HFFc6 (cell line): ENCODE measurements around the gene ZNF862. TPM values are rescaled to one million over a fixed set of nuclear protein-coding genes. Genes with fewer than 3 reads are reported as not detected.

Source experiments
- DNase-seq: peaks from one replicate; pipeline ENCODE4 v3.0.0-alpha.2; 2018
- H3K27ac Mint-ChIP-seq: 2 replicates; pipeline ENCODE4 v1.8.0; 2020; ENCODE audit warnings: mild to moderate bottlenecking, mixed read lengths
- H3K27me3 Mint-ChIP-seq: 2 replicates; pipeline ENCODE4 v1.8.0; 2021; ENCODE audit warnings: mild to moderate bottlenecking, moderate library complexity, mixed read lengths; ENCODE audit not compliant: insufficient read depth
- H3K36me3 Mint-ChIP-seq: 2 replicates; pipeline ENCODE4 v1.8.0; 2021; ENCODE audit warnings: low read depth, mixed read lengths
- H3K4me1 Mint-ChIP-seq: 2 replicates; pipeline ENCODE4 v1.8.0; 2020; ENCODE audit warnings: low read depth, mixed read lengths
- H3K4me3 Mint-ChIP-seq: 2 replicates; pipeline ENCODE4 v1.8.0; 2020; ENCODE audit warnings: mild to moderate bottlenecking, moderate library complexity, mixed read lengths
- H3K9me3 Mint-ChIP-seq: 2 replicates; pipeline ENCODE4 v1.8.0; 2020; ENCODE audit warnings: mild to moderate bottlenecking, mixed read lengths
- total RNA-seq, 6 experiments: library from RNA; stranded (reverse); fragmentation: NEBNext Ultra II Directional; extraction: Animal tissue kit (Norgen Biotek cat#: 25700); gene quantifications; 2 replicates in 1 of 6; 3 replicates in 5 of 6; pipeline ENCODE4 v1.2.3, GENCODE V29; 2021
- TF ChIP-seq, protein P1 (sequence below): fragments of 200-600 bp; sonication (generic); IDR thresholded peaks from 2 replicates; pipeline ENCODE4 v1.5.0; 2021; ENCODE audit warnings: antibody characterized with exemption, mild to moderate bottlenecking

ZNF862 gene
- total RNA-seq, 6 experiments from 2014 or later, result 5.2 to 8.2 (median 6.9) TPM

DNA sequence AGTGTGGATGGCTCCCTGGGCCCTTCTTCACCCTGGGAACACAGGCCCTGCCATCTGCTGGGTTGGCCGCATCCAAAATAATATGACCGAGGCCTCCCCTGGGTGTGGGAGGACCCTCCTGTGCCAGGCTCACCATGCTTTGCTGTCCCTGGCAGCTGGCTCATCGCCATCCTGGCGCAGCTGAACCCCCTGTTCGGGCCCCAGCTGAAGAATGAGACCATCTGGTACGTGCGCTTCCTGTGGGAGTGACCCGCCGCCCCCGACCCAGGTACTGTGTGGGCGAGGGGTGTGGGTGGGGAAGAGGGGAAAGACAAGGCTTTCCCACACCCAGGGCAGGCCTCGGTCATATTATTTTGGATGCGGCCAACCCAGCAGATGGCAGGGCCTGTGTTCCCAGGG lies 40.3 kb downstream of the ZNF862 start:
- no peak overlapping the region for H3K27ac Mint-ChIP-seq

DNA sequence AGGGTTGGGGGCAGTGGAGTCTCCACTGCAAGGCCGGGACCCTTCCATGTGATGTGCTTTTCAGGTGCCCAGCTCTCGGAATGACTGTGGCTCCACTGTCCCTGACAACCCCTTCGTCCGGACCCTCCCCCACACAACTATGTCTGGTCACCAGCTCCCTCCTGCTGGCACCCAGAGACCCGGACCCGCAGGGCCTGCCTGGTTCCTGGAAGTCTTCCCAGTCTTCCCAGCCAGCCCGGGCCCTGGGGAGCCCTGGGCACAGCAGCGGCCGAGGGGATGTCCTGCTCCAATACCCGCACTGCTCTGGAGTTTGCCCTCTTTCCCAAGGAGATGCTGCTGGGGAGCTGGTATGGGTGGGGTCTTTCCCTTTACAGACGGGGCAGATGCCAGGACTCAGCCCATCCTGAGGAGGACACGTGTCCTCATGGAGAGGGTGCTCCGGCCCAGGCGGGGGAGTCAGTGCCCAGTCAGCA lies 41.1 kb downstream of the ZNF862 start:
- no peak overlapping the region for H3K27ac Mint-ChIP-seq
- no peaks in the 10 kb centered on the region for H3K36me3 Mint-ChIP-seq
- H3K4me3 Mint-ChIP-seq, result no peak overlapping the region
- no peak for DNase-seq
- no peaks in the 10 kb centered on the region; the same call in 1 of the 2 replicates for H3K27me3 Mint-ChIP-seq
- TF ChIP-seq, protein P1, sequence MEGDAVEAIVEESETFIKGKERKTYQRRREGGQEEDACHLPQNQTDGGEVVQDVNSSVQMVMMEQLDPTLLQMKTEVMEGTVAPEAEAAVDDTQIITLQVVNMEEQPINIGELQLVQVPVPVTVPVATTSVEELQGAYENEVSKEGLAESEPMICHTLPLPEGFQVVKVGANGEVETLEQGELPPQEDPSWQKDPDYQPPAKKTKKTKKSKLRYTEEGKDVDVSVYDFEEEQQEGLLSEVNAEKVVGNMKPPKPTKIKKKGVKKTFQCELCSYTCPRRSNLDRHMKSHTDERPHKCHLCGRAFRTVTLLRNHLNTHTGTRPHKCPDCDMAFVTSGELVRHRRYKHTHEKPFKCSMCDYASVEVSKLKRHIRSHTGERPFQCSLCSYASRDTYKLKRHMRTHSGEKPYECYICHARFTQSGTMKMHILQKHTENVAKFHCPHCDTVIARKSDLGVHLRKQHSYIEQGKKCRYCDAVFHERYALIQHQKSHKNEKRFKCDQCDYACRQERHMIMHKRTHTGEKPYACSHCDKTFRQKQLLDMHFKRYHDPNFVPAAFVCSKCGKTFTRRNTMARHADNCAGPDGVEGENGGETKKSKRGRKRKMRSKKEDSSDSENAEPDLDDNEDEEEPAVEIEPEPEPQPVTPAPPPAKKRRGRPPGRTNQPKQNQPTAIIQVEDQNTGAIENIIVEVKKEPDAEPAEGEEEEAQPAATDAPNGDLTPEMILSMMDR, result no peak
- H3K4me1 Mint-ChIP-seq, result peaks cover 12% of the 10 kb centered on the region
- H3K9me3 Mint-ChIP-seq, result no peaks in the 10 kb centered on the region

More for the DNA sequence above, 40.3 kb downstream of the ZNF862 start:
- Mint-ChIP-seq H3K4me1 (peaks cover 12% of the 10 kb centered on the region), H3K27me3 (no peaks in the 10 kb centered on the region; the same call in 1 of the 2 replicates), H3K4me3 (no peak overlapping the region), H3K9me3 (no peaks in the 10 kb centered on the region), H3K36me3 (no peaks in the 10 kb centered on the region)
- TF ChIP-seq, protein P1, result no peak
- DNase-seq, result no peak

DNA sequence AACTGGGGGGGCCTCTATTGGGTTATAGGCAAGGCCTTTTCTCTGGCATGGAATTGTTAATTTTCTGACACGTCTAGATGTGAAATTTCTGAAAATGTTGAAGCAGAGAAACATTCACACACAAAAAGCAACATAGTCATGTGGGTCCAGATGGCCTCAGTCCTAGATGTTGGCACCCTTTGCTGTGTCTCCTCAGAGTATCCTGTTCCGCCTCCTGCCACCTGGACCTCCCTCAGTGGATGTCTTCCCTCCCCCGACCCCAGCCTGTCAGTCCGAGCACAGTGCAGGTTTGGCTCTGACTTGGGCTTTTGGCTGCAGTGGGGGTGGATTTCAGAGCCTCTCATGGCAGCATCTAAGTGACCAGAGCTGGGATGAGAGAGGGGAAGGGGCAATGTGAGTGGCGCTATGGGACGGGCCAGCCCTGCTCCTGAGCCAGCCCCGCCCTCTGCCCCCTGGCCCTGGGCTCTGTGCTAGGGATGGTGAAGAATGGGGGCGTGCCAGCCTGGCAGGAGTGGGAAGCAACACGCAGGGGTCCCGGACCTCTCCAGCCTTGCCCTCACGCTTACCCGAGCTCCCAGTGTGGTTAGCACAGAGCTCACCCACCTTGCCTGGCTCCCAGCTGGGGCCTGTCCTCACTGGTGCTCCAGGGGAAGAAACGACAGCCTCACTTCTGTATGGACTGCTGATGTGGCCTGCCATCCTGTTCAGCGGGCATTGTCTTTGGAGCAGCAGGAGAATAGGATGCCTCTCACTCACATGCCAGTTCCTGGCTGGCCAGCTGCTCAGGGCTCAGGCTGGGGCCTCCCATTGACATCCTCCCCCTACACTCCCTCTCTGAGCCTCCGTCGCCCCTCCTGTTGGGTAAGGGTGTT lies 41.8 kb downstream of the ZNF862 start:
- Mint-ChIP-seq H3K4me3 (no peak overlapping the region), H3K36me3 (no peaks in the 10 kb centered on the region), H3K27me3 (no peaks in the 10 kb centered on the region; the same call in 1 of the 2 replicates), H3K4me1 (peaks cover 6% of the 10 kb centered on the region), H3K9me3 (no peaks in the 10 kb centered on the region), H3K27ac (no peak overlapping the region)
- TF ChIP-seq, protein P1, result no peak
- DNase-seq, result no peak

DNA sequence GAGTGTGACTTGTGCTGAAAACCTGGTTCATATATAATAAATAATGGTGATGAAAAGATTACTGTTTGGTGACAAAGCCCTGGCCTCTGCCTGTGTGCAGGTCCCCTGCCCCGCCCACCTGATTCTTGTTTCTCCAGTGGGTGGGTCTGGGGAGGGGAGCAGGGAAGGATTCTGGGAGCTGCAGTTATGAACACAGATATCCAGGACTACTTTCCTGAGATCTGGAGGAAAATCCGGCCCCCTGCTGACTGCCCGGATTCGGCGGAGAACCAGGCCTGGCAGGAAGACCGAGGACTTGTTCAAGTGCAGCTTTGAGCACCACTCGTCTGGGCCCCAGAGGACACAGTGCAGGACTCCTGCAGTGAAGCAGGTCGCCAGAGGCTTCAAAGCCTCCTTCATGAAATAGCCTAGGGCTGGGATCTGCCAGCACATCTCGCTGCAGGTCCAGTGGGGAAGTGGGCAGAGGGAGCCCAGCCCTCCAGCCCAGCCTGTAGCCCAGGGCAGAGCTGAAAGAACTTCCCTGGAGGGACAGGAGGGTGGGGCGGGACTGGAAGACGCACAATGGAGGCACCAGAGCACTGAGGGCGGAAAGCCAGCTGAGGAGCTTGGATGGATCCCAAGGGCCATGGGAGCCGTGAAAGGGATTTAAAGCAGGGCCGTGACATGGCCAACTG lies 42.6 kb downstream of the ZNF862 start:
- TF ChIP-seq, protein P1, result no peak
- Mint-ChIP-seq H3K9me3 (no peaks in the 10 kb centered on the region), H3K4me3 (no peak overlapping the region), H3K4me1 (no peaks in the 10 kb centered on the region), H3K36me3 (no peaks in the 10 kb centered on the region), H3K27me3 (no peaks in the 10 kb centered on the region; the same call in 1 of the 2 replicates), H3K27ac (no peak overlapping the region)
- no peak for DNase-seq

DNA sequence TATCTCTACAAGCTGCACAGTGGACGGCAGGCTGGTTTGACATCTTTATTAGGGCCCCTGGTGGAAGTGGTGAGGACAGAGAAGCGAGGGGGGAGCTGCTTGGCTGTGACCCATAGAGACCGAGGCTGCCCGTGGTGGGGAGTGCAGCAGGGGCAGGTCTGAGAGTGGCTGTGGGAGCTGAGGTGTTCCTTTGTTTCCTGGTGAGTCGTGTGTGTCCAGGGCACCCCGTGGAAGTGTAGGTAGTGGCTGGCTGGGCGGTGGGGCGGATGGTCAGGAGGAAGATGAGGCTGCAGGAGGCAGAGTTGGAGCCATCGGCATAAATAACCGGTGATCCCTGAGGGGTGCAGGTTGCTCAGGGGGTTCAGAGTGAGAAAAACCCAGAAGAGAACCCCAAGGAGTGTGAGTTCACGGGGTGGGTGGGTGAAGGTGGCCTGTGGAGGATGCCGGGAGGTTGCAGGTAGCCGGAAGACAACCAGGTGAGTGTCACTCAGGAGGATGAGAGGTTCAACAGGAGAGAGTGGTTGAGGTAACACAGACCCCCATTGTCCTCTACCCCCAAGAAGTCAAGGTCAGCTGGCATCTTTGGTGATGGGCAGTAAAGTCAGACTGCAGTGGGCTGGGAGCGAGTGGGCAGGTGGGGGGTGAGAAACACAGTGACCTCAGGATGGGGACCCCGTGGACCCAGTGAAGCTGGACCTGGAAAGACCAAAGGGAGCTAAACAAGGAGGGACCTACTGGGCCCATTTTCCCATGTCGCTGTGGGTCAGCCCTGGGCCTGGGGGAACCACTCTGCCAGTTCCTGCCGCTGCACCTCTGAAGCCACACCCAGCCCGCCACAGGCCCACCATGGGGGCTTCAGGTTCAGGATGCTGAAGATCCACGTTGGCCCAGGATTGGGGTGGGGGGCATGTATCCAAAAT lies 43.4 kb downstream of the ZNF862 start:
- TF ChIP-seq, protein P1, result no peak
- Mint-ChIP-seq H3K4me1 (no peaks in the 10 kb centered on the region), H3K27me3 (no peaks in the 10 kb centered on the region; the same call in 1 of the 2 replicates), H3K4me3 (no peak overlapping the region), H3K27ac (no peak overlapping the region), H3K9me3 (no peaks in the 10 kb centered on the region), H3K36me3 (no peaks in the 10 kb centered on the region)
- DNase-seq, result no peak
